GM11168 (cell line): ENCODE measurements around the gene PBOV1.

ENCODE experiments used
- in situ Hi-C: fragments of 300-500 bp; cut with MboI; formaldehyde crosslinking; loops from one replicate; pipeline ENCODE4 v1.12.0; 2022; ENCODE audit warnings: low sequenced_read_pairs; ENCODE audit not compliant: unreplicated experiment

The PBOV1 gene

DNA sequence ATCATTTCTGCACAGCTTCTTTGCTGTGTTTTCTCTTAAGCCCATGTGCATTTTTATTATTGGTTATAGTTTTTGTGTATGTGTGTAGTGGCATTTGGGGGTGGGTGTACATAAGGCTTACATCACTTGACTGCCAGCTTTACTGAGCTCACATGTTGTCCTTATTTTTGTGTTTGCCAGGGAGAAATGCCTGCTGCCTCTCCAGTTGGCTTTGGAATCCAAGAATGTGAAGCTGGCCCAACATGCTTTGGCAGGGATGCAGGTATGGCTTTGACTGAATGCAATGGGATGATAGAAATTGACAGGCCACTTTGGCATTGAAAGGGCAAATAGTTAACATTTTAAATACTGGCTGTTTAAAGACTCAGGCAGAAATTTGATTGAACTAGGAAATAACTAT is 11.4 kb downstream of the PBOV1 start:
- in situ Hi-C loops = no loop called here

DNA sequence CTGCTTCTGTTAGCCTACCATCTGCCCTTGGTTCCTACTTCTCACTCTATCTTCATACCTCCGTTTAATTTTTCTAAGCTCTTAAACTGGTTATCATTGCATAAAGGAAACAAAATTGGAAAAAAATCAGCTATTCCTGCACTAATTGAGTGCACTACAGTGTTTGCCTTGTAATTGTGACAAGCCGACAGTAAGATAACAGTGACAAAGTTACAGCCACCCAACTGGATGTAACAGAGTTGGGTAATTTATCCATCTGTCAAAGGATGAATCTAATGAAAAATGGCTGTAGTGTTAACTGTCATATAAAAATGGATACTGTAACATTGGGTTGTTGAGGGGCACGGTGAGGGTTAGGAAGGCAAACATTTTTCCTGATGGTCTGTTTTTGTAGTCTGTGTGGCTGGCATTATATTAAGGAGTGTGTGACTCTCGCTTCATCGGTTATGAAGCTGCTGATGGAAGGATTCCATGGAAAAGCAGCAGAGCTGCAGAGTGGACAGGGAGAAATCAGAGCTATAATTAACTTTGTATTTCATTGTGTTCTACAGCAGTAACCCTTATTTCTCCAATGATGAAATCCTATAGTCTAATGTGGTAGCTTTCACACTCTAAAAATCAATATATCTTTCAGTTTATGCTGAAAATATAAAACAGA is 12.7 kb downstream of the PBOV1 start:
- in situ Hi-C loops = no loop called here

DNA sequence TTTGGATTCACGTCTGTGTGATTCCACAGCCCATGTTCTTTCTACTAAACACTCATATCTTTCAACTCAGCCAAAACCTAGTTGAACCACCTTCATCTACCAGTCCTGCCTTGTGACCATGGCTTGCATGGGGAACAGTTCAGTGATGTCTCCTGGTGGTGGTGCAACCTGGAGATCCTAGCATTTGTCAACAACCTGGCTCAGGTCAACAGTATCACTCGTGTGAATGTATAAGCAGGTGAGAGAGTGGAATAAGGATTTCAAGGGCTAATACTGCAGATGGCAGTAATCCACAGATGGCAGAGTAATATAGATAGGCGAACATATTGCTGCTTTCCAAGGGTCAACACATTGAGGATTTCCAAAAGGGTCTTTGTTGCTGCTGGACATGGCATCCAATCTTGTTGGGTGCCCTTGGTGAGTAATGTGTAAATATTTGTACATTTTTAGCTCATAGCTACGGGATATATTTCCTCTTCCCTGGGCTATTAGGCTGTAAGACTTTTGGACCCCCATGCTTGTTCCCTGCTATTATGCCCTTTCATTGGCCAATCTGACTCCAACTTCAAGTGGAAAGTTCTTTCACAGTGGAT is 13.4 kb downstream of the PBOV1 start:
- in situ Hi-C loops = no loop called here

DNA sequence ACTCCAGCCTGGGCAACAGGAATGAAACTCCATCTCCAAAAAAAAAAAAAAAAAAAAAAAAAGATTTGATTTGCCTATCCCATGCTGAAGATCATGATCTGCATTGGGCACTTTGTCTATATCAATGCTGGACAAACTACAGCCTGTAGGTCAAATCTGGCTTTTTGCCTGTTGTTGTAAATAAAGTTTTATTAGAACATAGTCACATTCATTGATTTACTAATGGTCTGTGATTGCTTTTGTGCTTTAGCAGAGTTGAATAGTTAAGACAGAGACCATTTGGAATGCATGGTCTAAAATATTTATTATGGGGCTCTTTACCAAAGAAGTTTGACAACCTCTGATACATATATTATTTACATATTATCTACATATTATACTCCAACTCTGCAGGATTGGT is 14.0 kb downstream of the PBOV1 start:
- in situ Hi-C loops = no loop called here

DNA sequence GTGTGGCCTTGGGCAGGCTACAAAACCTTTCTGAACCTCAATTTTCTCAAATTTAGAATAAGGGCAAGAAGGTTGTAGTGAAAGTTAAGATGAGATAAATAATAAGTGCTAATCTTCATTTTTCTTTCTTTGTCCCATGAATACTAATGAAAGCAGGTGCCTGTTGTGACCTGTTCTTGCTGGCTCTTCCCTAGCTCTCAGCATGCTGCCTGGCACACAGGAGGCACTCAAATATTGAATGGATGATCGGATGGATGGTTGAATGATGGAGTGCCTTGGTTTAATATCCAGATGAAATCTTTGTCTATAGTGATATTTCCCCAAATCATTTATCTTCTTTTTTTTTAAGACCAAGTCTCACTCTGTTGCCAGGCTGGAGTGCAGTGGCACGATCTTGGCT is 15.0 kb downstream of the PBOV1 start:
- in situ Hi-C loops = no loop called here

DNA sequence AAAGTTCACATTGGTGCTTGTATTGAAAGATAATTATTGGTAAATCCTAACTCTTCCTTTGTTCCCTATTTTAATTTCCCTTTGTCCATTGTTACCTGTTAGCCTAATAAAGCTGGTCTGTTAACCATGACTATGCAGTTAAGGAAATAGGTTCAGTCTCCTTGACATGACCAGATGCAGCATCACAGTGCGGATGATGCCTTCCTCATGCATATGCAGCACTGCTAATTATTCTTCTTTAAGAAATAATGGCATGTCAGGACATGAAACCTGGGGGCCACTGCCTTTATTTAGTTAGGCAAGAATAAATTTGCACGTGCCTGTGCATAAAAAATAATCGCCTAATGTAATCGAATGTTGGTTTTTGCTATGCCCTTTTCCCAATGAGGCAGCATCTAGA is 16.5 kb downstream of the PBOV1 start:
- in situ Hi-C loops = no loop called here

DNA sequence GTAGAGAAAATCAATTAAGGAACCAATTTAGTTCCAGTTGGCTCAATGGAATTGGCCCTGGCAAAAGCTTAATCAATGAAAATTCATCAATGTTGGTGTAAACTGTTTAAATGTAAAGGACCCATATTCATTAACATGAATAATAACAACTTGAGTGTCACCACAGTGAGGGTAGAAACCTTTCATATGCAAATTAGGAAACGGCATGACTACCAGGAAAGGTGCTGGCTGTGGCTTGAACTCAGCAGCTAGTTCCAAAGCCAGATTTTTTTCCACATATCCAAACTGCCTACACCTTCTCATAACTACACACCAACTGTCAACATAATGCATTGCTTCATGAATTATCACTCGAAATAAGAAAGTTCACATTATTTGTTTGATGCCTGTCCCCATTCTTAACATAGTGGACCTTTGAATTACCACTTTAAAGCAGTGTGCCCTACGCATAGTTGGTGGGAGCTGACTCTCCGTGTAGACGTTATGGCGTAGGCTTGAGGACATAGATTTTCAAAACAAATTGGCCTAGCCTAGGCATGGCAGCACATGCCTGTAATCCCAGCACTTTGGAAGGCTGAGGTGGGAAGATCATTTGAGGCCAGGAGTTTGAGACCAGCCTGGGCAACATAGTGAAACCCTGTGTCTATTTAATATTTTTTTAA is 19.7 kb downstream of the PBOV1 start:
- in situ Hi-C loops = no loop called here

DNA sequence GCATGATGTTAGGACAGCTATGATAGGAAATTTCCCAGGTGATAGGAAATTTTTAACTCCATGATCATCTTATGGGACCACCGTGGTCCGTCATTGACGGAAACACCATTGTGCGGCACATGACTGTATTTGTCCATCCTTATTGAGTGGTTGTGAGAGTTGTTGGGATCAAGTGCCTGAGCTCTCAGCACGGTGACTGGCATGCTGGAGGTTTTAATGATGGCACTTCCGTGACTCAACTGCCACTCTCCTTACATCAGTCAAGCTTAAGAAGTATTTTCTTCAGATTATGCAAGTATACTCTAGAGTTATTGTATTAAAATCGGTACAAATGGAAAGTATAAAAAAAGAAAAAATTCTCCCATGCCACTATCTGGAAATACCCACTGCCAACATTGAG is 20.7 kb downstream of the PBOV1 start:
- in situ Hi-C loops = no loop called here

- in situ Hi-C loops = no loop called here
Measured at GRCh38 chr6:138196122-138196738, 22.1 kb downstream of the PBOV1 start.

GRCh38 chr6:138194287-138194686 is 24.0 kb downstream of the PBOV1 start:
- in situ Hi-C loops = no loop called here

GRCh38 chr6:138188278-138188941 is 29.9 kb downstream of the PBOV1 start:
- in situ Hi-C loops = no loop called here

- in situ Hi-C loops = no loop called here
Measured at GRCh38 chr6:138187156-138187555, 31.1 kb downstream of the PBOV1 start.

DNA sequence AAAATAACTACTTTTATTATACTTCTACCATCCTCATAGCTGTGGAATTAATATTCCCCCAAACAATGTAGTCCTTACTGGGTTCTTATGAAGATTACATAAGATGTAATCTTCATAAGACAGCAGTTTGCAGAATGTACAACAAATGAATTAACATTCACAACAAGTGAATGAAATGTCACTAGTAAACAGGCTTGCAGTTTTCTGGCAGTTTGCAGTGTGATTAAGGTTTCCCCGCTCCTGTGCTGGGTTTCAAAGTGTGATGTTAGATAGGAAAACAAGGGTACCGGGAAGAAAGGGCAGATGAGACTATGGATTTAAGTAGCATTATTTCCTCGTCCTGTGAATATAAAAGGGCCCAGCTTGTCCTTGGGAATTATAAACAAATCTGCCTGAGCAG is 34.1 kb downstream of the PBOV1 start:
- in situ Hi-C loops = no loop called here

DNA sequence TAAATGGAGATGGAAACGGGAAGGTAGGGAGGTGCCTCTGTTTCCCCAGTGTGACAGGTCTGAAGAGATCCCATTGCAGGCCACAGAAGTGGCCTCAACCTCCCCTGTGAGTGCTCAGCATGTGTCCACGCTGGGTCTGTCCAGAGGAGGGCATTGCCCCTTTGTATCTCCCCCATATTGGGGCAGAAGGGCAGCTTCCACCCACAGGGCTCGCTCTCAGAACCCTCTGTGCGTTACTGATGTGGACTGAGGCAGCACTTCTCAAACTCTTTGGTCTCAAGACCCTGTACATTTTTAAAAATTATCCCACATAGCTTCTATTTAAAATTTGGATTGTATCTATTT is 34.5 kb downstream of the PBOV1 start:
- in situ Hi-C loops = no loop called here

- in situ Hi-C loops = no loop called here
Measured at GRCh38 chr6:138182939-138183789, 35.1 kb downstream of the PBOV1 start.

GRCh38 chr6:138176652-138177232 is 41.5 kb downstream of the PBOV1 start:
- in situ Hi-C loops = no loop called here

- in situ Hi-C loops = no loop called here
Measured at GRCh38 chr6:138175596-138175995, 42.7 kb downstream of the PBOV1 start.
